DND-41 (cell line): ENCODE measurements around the gene MADCAM1.

Experiments used
- ATAC-seq: fragments of 200-7000 bp; cut with Tn5 transposase; 3 replicates; pipeline ENCODE4 v1.9.1; 2021; ENCODE audit warnings: low read depth; ENCODE audit not compliant: insufficient read depth
- DNase-seq: peaks from one replicate; pipeline ENCODE4 v3.0.0-alpha.2; 2020
- H2AFZ ChIP-seq: 2 replicates; pipeline ENCODE4 v1.6.0; 2012; ENCODE audit warnings: low read depth, low read length
- H3K27ac ChIP-seq: 2 replicates; pipeline ENCODE4 v1.5.1; 2012; ENCODE audit warnings: low read length, inconsistent platforms
- H3K27me3 ChIP-seq: fragments of 200-600 bp; sonication (generic); 2 replicates; pipeline ENCODE4 v1.6.0; 2012; ENCODE audit warnings: low read length, mild to moderate bottlenecking, inconsistent platforms; ENCODE audit not compliant: insufficient read depth, poor library complexity
- H3K36me3 ChIP-seq: 2 replicates; pipeline ENCODE4 v1.5.1; 2012; ENCODE audit warnings: low read length, inconsistent platforms; ENCODE audit not compliant: insufficient read depth
- H3K4me1 ChIP-seq: 2 replicates; pipeline ENCODE4 v1.5.1; 2012; ENCODE audit warnings: mild to moderate bottlenecking, low read length; ENCODE audit not compliant: insufficient read depth
- H3K4me2 ChIP-seq: 2 replicates; pipeline ENCODE4 v1.6.0; 2012; ENCODE audit warnings: mild to moderate bottlenecking, moderate library complexity, low read length, inconsistent platforms; ENCODE audit not compliant: insufficient read depth
- H3K4me3 ChIP-seq, 2 experiments: fragments of 200-600 bp in 1 of 2; shearing (Covaris generic) in 1 of 2; 2 replicates each; pipeline ENCODE4 v1.5.1; 2012 to 2016; ENCODE audit warnings: inconsistent platforms in 2 of 2, low read length in 2 of 2, mild to moderate bottlenecking in 2 of 2, low read depth in 1 of 2, moderate library complexity in 1 of 2
- H3K79me2 ChIP-seq: 2 replicates; pipeline ENCODE4 v1.6.0; 2012; ENCODE audit warnings: low read length, inconsistent platforms; ENCODE audit not compliant: insufficient read depth
- H3K9ac ChIP-seq: 2 replicates; pipeline ENCODE4 v1.6.0; 2012; ENCODE audit warnings: low read depth, mild to moderate bottlenecking, inconsistent platforms, low read length, moderate library complexity
- H3K9me3 ChIP-seq: 2 replicates; pipeline ENCODE4 v1.5.1; 2012; ENCODE audit warnings: low read length, moderate library complexity, mild to moderate bottlenecking, inconsistent platforms; ENCODE audit not compliant: insufficient read depth, severe bottlenecking
- H4K20me1 ChIP-seq: 2 replicates; pipeline ENCODE4 v1.6.0; 2012; ENCODE audit warnings: low read length; ENCODE audit not compliant: insufficient read depth
- CTCF ChIP-seq: IDR thresholded peaks from 2 replicates; pipeline ENCODE4 v1.5.1; 2012; ENCODE audit warnings: borderline replicate concordance, low read length, moderate library complexity, mild to moderate bottlenecking; ENCODE audit not compliant: poor library complexity, severe bottlenecking; ENCODE audit errors: extremely low read depth
- EZH2 ChIP-seq: IDR thresholded peaks from 3 replicates; pipeline ENCODE4 v1.6.1; 2012; ENCODE audit warnings: borderline replicate concordance, low read depth, mild to moderate bottlenecking, moderate library complexity, low read length, inconsistent platforms; ENCODE audit not compliant: severe bottlenecking

Gene MADCAM1

DNA sequence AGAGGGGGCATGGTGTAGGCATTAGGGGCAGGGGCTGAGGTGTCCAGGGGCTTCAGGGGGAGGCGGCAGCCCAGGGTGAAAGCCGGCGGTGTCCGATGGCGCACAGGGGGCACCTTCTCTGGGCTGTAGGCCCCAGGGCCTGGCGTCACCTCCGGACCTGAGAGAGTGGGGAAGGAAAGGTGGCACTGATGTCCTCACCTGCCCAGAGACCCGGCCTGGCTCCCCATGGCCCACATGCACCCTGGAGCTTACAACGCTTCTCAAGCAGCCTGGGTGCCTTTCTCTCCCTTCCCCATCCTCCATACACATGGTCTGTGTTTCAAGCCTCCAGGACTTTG is 32.1 kb upstream of the MADCAM1 start:
- no peak overlapping the region for H3K4me3 ChIP-seq
- H3K27me3 ChIP-seq, result no peaks in the 10 kb centered on the region
- no peak overlapping the region for H3K4me2 ChIP-seq
- ATAC-seq, result no peak
- H3K79me2 ChIP-seq, result no peaks in the 10 kb centered on the region
- H4K20me1 ChIP-seq, result no peaks in the 10 kb centered on the region
- no peak for DNase-seq
- no peaks in the 10 kb centered on the region for H3K36me3 ChIP-seq
- H2AFZ ChIP-seq, result no peak overlapping the region
- TF ChIP-seq CTCF (no peak), EZH2 (no peak)
- H3K27ac ChIP-seq, result no peak overlapping the region
- H3K9me3 ChIP-seq, result no peaks in the 10 kb centered on the region
- H3K9ac ChIP-seq, result no peak overlapping the region
- no peaks in the 10 kb centered on the region for H3K4me1 ChIP-seq

GRCh38 chr19:465056-465816 is 31.1 kb upstream of the MADCAM1 start:
- H2AFZ ChIP-seq, result no peak overlapping the region
- no peaks in the 10 kb centered on the region for H3K36me3 ChIP-seq
- H3K27ac ChIP-seq, result no peak overlapping the region
- no peak overlapping the region for H3K9ac ChIP-seq
- H3K79me2 ChIP-seq, result no peaks in the 10 kb centered on the region
- H3K27me3 ChIP-seq, result no peaks in the 10 kb centered on the region
- no peaks in the 10 kb centered on the region for H3K9me3 ChIP-seq
- TF ChIP-seq EZH2 (no peak), CTCF (no peak)
- no peaks in the 10 kb centered on the region for H4K20me1 ChIP-seq
- ATAC-seq, result no peak
- DNase-seq, result no peak
- H3K4me2 ChIP-seq, result no peak overlapping the region
- no peaks in the 10 kb centered on the region for H3K4me1 ChIP-seq
- H3K4me3 ChIP-seq, result no peak overlapping the region

DNA sequence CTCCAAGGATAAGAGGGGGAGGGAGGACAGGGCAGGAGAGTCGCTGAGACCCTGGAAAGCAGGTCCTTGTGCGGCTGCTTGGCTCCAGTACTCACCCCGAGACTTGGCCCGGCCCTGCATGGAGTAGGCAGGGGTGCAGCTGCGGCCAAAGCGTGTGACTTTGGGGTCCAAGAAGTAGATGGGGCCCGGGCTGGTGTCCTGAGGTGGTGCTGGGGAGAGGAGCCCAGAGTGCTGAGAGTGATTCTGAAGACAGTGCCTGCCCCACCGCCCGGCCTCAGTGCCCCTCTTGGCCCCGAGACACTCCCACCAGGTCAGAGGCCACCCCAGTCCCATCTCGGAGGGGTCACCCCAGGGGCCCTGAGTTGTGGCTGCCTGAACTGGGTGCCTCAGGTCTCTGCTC is 28.7 kb upstream of the MADCAM1 start:
- Histone ChIP-seq H3K4me3 (no peak overlapping the region), H2AFZ (no peak overlapping the region), H4K20me1 (no peaks in the 10 kb centered on the region), H3K9me3 (no peaks in the 10 kb centered on the region), H3K9ac (no peak overlapping the region), H3K4me1 (no peaks in the 10 kb centered on the region), H3K4me2 (no peak overlapping the region), H3K36me3 (no peaks in the 10 kb centered on the region), H3K79me2 (no peaks in the 10 kb centered on the region), H3K27ac (no peak overlapping the region), H3K27me3 (no peaks in the 10 kb centered on the region)
- DNase-seq (no peak), ATAC-seq (no peak)
- no peak for TF ChIP-seq EZH2
- TF ChIP-seq CTCF, result no peak

DNA sequence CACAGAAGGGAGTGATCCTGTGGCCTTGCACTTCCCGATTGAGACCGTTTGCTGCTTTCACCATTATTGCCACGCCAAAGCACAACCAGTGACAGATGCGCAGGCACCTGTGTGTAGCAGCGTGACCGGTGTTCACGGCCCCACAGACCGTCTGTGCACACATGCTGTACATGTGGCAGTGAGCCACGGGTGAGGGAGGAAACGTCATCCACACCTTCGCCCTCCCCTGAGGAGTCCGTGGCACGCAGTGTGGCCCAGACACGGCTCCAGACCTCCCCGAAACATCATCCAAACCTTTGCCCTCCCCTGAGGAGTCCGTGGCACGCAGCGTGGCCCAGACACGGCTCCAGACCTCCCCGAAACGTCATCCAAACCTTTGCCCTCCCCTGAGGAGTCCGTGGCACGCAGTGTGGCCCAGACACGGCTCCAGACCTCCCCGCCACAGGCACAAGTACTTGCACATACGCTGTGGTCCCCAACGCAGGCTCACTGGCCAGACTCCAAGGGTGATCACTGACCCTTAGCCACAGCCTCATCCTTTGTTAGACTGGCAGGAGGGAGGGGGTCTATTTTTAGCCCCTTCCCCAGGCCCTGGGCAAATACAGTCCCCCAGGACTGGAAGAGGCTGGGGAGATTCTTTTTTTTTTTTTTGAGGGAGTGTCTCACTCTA is 27.6 kb upstream of the MADCAM1 start:
- no peak overlapping the region for H3K9ac ChIP-seq
- H3K4me3 ChIP-seq, result no peak overlapping the region
- no peak overlapping the region for H3K27ac ChIP-seq
- no peaks in the 10 kb centered on the region for H3K27me3 ChIP-seq
- TF ChIP-seq CTCF (no peak), EZH2 (no peak)
- H3K79me2 ChIP-seq, result no peaks in the 10 kb centered on the region
- H3K36me3 ChIP-seq, result no peaks in the 10 kb centered on the region
- H3K4me1 ChIP-seq, result no peaks in the 10 kb centered on the region
- H3K4me2 ChIP-seq, result no peak overlapping the region
- no peak for DNase-seq
- no peak overlapping the region for H2AFZ ChIP-seq
- H4K20me1 ChIP-seq, result no peaks in the 10 kb centered on the region
- no peak for ATAC-seq
- no peaks in the 10 kb centered on the region for H3K9me3 ChIP-seq
